EL (cell line): ENCODE measurements around the gene MAPK6.
"Not testable (repeated sequence)": the region's sequence is repeated elsewhere in the genome, so short reads cannot be mapped to it uniquely, and the experiment has no call there.

Experiments
- DNase-seq: peaks from one replicate; pipeline ENCODE4 v3.0.0-alpha.2; 2016

MAPK6 gene

DNA sequence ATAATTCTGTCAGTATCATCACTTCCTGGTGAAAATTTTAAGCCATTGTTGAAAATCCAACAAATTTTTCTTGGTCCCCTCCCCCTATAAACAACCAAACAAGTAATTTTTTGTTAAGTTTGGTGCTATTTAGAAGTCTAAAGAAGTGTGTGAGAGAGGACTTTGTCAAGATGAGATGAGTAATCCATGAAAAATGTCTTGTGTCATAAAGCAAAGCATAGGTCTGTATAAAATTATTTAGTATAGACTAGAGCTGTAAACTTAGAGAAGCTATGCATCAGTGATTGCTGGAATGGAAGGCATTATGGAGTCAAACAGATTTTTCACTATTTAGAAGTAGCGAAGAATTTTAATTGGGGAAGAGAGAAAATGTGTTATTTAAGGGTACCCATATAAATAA lies 31.4 kb downstream of the MAPK6 start:
- DNase-seq = peak; percentile 72

GRCh38 chr15:52052066-52052935 lies 33.3 kb downstream of the MAPK6 start:
- DNase-seq = no peak

DNA sequence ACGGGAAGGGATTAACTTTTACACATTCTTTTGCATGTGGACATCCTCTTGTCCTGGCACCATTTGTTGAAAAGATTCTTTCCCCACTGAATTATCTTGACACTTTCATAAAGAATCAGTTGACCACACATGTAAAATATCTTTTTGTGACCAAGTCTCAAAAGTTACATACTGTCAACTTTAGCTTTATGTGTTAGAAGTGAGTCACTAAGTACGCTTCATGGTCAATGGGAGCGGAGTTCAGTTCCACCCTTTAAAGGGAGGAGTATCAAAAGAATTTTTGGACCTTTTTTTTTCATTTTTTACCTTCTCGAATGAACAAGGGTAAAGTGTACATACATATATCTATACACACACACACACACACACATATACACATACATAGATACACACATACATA lies 35.4 kb downstream of the MAPK6 start:
- no peak for DNase-seq

DNA sequence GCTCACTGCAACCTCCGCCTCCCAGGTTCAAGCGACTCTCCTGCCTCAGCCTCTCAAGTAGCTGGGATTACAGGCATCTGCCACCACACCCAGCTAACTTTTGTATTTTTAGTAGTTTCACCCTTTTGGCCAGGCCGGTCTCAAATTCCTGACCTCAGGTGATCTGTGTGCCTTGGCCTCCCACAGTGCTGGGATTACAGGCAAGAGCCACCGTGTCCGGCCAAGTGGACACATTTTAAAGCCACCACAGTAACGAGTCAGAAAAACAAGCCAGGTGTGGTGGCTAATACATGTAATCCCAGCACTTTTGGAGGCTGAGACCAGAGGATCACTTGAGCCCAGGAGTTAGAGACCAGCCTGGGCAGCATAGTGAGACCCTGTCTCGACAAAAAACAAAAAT lies 35.8 kb downstream of the MAPK6 start:
- DNase-seq = not testable (repeated sequence)

DNA sequence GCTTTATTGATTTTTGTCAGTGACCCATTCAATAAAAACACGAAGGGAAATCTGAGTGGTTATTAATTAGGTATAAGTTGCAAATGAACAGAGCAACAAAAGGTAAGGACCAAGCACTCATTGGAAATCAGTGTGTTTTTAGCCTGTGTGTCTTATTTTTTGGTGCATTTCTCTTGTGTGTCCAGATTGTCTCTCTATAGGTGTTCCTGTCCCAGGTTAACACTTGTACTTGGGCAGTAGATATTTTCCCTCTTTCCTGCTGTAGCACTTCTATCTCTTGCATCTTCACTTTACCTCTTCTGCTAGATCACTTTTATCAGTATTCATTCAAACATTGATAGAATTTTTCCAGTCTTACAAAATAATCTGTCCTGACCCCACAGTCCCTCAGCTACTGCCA lies 37.0 kb downstream of the MAPK6 start:
- DNase-seq = no peak

DNA sequence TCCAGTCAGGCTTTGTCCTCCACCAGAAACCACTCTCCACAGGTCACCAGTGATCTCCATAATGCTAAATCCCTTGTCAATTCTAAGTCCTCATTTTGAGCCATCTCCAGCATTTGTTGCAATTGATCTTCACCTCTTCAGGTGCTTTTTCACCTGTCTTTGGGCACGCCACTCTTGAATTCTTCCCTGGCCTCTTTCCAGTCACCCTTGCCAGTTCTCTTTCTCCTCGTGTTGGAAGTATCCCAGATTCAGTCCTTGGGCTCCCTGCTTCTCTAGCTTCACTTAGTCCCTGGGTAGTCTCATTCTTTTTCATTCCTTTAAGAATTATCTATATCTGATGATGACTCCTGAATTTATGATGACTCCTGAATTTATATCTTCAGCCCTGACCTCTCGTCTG lies 37.5 kb downstream of the MAPK6 start:
- no peak for DNase-seq

GRCh38 chr15:52057996-52058395 lies 39.0 kb downstream of the MAPK6 start:
- DNase-seq = no peak

GRCh38 chr15:52060501-52060900 lies 41.5 kb downstream of the MAPK6 start:
- no peak for DNase-seq

DNA sequence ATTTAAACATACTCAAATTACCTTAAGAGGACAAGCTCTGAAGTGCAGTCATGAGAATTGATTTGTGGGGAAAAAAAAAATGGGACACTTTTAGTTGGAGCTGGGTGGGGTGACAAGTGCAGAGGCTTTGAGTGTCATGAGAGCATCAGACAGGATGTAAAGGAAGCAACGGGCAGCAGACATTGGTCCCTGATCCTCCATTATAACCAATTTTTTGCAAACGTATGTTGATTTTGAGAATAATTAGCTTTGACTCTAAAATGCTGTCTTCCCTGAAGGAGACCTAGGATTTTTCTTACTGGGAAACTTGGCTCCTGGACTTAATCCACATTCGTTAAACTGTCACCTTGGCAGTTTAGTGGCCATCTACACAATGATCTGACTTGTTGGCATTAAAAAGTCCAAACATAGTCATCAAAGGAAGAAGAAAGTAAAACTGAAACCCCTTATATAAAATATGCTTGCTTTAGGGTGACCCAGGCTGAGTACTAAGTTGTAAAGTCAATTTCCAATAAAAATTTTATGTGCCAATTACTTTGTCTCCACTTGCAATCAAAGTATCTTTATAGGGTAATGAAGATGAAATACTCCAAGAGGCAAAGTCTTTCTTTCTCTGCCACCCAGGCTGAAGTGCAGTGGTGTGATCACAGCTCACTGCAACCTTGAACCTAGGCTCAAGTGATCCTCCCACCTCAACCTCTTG lies 48.0 kb downstream of the MAPK6 start:
- no peak for DNase-seq

DNA sequence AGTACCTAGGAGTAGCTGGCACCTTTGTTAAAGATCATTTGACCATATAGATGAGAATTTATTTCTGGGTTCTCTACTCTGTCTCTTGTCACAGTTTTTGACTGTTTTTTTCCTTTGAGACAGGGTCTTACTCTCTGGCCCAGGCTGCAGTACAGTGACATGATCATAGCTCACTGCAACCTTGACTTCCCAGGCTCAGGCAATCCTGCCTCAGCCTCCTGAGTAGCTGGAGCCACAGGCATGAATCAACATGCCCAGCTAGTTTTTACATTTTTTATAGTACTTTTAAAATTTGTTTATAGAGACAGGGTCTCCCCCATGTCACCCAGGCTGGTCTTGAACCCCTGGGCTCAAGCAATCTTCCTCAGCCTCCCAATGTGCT lies 48.5 kb downstream of the MAPK6 start:
- no peak for DNase-seq

DNA sequence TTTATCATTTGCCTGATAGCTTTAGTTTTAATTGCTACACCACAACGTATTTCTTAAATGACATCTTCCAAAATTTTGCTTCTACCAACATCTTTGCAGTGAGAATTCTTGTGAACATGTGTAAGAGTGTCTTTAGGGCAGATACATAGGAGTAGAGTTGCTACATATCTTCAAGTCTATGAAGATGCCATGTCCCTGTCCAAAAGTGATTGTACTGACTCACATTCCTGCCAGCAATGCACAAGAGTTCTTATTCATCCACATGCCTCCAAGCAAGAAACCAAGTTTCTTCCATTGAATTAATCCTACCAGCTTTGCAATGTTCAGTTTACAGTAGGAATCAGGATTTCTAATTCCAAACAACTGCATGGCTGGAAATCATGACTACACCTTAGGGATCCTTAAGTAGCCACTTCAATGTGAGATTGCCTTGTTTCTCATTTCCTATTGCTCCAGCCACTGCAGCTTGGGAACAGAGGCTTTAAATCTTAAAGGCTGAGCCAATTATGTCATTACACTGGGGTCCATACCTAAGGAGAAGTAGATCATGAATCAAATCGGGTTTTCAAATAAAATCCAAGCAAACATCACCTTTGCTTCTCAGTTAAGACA lies 49.1 kb downstream of the MAPK6 start:
- peak; percentile 40 for DNase-seq

GRCh38 chr15:52069559-52069958 lies 50.5 kb downstream of the MAPK6 start:
- DNase-seq = no peak

- no peak for DNase-seq
These were observed 52.6 kb downstream of the MAPK6 start for GRCh38 chr15:52071570-52071969.

DNA sequence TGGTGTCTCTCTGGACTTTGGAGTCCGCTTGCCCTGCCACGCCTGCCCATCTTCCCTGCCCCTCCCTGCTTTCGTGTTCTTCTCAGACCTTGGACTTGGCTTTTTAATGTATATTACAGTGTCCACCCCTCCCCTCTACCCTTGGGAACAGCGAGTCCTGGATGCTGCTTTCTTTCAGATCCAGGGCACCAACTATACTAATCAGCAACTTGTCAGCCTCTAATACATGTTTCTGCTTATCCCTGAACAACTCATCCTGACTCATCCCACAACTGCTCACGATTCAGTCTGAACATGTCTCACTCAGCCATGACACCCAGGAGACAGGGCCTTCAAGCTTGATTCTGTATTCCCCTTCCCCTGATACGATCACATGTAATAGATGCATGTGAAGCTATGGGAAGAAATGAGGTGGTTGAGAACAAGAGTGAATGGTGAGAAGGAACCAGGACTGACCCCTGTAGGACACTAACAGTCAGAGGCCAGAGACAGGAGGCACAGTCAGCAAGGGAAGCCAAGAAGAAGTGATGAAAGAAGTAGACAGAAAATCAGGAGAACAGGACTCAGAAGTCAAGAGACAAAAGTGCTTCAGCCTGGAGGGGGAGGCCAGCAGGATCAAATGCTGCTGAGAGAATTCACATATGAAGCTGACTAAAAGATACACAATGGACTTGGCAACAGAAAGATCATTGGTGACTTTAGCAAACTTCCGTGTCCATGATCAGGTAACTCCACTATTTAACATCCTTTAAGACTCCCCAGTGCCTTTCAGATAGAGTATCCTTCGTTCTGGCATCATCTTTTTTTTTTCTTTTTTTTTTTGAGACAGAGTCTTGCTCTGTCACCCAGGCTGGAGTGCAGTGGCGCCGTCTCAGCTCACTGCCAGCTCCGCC lies 58.1 kb downstream of the MAPK6 start:
- DNase-seq = peak; percentile 76

GRCh38 chr15:52078197-52078875 lies 59.3 kb downstream of the MAPK6 start:
- DNase-seq = no peak

DNA sequence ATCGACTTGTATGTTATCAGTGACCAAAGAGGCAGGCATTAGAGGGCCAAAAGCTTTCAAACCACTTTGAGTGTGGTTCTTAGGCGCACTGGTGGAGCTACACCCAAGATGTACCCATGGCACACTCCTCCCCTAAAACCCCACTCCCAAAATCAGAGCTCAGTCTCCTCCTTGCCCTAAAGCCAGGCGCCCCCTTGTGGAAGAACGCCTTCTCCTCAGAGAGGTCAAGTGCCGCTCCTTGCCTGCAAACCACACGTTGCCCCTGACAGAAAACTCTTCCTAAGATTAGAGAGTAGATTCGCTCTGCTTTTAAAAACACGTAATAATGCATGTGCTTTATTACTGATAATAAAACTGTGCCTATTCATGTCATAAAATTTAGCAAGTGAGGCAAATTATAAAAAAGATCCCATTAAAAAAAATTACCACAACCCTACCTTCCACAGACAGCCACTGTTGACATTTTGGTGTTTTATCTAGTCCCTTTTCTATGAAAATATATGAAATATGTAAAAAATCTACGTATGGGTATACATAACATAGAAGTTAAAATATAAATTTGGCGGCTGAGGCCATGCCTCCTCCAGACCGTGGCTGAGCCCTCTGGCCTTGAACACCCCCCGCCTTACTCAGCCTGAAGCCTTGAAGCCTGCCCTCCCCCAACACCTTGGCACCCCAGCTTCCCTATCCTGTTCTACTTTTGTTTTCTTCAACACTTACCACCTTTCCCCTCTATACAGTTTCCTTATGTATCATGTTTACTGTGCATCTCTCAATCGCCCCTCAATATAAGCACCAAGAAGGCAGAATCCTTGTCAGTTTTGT lies 60.1 kb downstream of the MAPK6 start:
- DNase-seq = peak; percentile 69

DNA sequence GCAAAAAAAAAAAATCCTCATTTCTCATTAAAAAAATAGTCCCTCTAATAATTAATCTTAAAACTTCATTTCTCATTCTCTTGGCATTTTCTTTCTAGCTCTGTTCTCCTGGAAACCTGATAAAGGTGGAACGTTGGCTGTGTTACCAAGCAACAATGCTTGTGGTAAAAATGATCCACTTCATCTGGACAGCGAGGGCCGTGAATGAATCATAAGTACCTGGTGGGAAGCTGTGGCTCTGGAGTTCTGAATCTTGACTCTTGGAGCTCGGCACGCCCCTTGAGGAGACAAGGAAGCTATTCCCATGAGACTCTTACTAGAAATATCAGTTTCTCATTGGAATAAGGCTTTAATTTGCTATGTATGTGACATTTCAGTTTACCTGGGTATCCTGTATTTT lies 61.0 kb downstream of the MAPK6 start:
- DNase-seq = no peak

DNA sequence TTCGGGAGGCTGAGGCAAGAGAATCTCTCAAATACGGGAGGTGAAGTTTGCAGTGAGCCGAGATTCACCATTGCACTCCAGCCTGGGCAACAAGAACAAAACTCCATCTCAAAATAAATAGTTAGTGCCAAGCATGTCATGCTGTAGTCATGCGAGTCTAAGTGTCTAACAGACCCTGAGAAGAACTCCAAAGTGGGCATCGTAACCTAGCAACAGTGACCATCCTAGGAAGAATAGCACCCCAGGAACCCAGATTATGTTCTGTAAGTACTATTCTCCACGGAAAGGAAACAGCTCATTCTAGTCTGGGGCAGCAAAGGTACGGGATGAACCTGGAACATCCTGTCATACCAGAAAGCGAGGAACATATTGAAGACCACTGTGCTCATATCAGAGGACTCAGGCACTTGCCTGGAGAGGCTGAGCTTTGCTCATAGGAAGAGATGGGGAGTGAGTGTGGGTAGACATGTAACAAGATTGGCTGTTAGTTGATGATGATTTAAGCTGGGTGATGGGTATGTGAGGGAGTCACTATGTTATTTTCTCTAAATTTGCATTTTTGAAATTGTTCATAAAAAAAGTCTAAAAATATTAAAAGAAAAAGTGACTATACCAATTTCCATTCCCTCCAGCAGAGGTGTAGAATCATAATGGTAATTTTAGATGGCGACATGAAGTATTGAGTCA lies 61.8 kb downstream of the MAPK6 start:
- DNase-seq = no peak

GRCh38 chr15:52082197-52083036 lies 63.4 kb downstream of the MAPK6 start:
- no peak for DNase-seq

DNA sequence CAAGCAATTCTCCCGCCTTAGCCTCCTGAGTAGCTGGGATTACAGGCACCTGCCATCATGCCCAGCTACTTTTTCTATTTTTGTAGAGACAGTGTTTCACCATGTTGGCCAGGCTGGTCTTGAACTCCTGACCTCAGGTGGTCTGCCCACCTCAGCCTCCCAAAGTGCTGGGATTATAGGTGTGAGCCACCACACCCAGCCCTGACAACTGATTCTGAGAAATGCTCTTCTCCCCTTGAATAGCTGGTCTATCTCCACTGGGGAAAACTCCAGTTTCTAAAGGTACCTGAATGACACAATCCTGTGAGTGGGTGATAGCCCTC lies 64.0 kb downstream of the MAPK6 start:
- not testable (repeated sequence) for DNase-seq
